CD4-positive, alpha-beta memory T cell (primary cell): ENCODE measurements around the gene MSH2. TPM values are rescaled to one million over a fixed set of nuclear protein-coding genes. Genes with fewer than 3 reads are reported as not detected.

ENCODE experiments used
- CTCF ChIA-PET: fragments of 350-600 bp; sonication (Branson Sonifier 250); formaldehyde crosslinking; loops from one replicate; lab custom pipeline; 2021; ENCODE audit warnings: inconsistent platforms; ENCODE audit not compliant: partially characterized antibody; lab: Charles Lee
- POLR2A ChIA-PET: fragments of 350-600 bp; sonication (Branson Sonifier 250); formaldehyde crosslinking; loops from one replicate; lab custom pipeline; 2021; ENCODE audit not compliant: partially characterized antibody; lab: Charles Lee
- DNase-seq, 5 donors: peaks; one replicate each; pipeline versions ENCODE4 v3.0.0 to v3.0.0-alpha.2; 2020 to 2022; ENCODE audit warnings: mixed read lengths in 1 of 5
- H3K27ac ChIP-seq: one replicate; pipeline ENCODE4 v1.7.0; 2013; ENCODE audit warnings: low read depth, low read length
- H3K27me3 ChIP-seq: 2 replicates; pipeline ENCODE4 v1.7.0; 2013; ENCODE audit warnings: mild to moderate bottlenecking, low read length, moderate library complexity; ENCODE audit not compliant: insufficient read depth
- H3K36me3 ChIP-seq: 2 replicates; pipeline ENCODE4 v1.7.0; 2013; ENCODE audit warnings: mild to moderate bottlenecking, low read length, moderate library complexity; ENCODE audit not compliant: insufficient read depth
- H3K4me1 ChIP-seq: 2 replicates; pipeline ENCODE4 v1.7.0; 2013; ENCODE audit warnings: mild to moderate bottlenecking, low read length, moderate library complexity; ENCODE audit not compliant: insufficient read depth
- H3K4me3 ChIP-seq, 2 donors: one replicate each; pipeline ENCODE4 v1.7.0; 2013; ENCODE audit warnings: low read length in 2 of 2, mild to moderate bottlenecking in 1 of 2
- H3K9me3 ChIP-seq, 2 donors: one replicate each; pipeline ENCODE4 v1.7.0; 2013; ENCODE audit warnings: low read length in 2 of 2, control low read depth in 1 of 2; ENCODE audit not compliant: control insufficient read depth in 1 of 2
- H3K27ac Mint-ChIP-seq, 7 donors: one replicate each; pipeline ENCODE4 v1.8.0; 2020 to 2021; ENCODE audit warnings: mixed read lengths in 7 of 7, mild to moderate bottlenecking in 6 of 7, inconsistent platforms in 3 of 7, moderate library complexity in 3 of 7
- H3K27me3 Mint-ChIP-seq, 2 donors: one replicate each; pipeline ENCODE4 v1.8.0; 2020 to 2021; ENCODE audit warnings: mixed read lengths in 2 of 2
- H3K36me3 Mint-ChIP-seq, 2 donors: one replicate each; pipeline ENCODE4 v1.8.0; 2020 to 2021; ENCODE audit warnings: mixed read lengths in 2 of 2, inconsistent platforms in 1 of 2, mild to moderate bottlenecking in 1 of 2
- H3K4me1 Mint-ChIP-seq, 4 donors: one replicate each; pipeline ENCODE4 v1.8.0; 2020 to 2021; ENCODE audit warnings: mixed read lengths in 4 of 4, mild to moderate bottlenecking in 1 of 4
- H3K4me3 Mint-ChIP-seq, 8 donors: one replicate each; pipeline ENCODE4 v1.8.0; 2020 to 2021; ENCODE audit warnings: mixed read lengths in 8 of 8, mild to moderate bottlenecking in 7 of 8, moderate library complexity in 6 of 8, inconsistent platforms in 3 of 8
- H3K9me3 Mint-ChIP-seq, 8 donors: one replicate each; pipeline ENCODE4 v1.8.0; 2020 to 2021; ENCODE audit warnings: mixed read lengths in 8 of 8, mild to moderate bottlenecking in 5 of 8, inconsistent platforms in 3 of 8, moderate library complexity in 1 of 8
- intact Hi-C: fragments of 100-400 bp; cut with micrococcal nuclease; formaldehyde crosslinking; loops from one replicate; pipeline ENCODE4 v1.15.1; 2023
- polyA plus RNA-seq, 2 donors: library from polyadenylated mRNA; unstranded; fragments of 300-500 nt; fragmentation: Illumina TruSeq; gene quantifications; one replicate each; pipeline ENCODE4 v1.2.3, GENCODE V29; 2021
- total RNA-seq, 2 experiments: library from RNA; stranded (reverse); gene quantifications; one replicate each; pipeline ENCODE4 v1.2.3, GENCODE V29; 2021

The MSH2 gene
- total and polyA plus RNA-seq, 4 experiments from 2014 or later: 26.1 to 30.5 (median 26.3) TPM

DNA sequence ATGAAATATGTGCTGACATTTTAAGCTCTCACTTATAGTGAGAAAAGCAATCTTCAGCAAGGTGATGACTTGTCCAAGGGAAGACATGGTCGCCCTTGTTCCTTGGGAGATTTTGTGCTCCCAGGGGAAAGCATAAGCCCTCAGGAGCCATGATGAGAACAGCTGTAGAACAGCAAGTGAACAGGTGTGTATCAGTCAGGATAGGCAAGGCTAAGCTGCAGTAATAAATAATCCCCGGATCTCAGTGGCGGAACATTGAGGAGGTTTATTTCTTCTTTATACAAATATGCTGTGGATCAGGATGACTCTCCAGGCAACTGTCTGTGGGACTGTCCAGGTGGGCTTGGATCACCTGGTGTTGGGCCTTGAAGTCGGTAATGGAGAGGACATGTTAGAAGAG lies 103.1 kb downstream of the MSH2 start:
- DNase-seq: no peak
- H3K4me3 Mint-ChIP-seq: no peak overlapping the region
- H3K36me3 Mint-ChIP-seq: peaks cover 0 to 16% of the 10 kb centered on the region in 2 donors
- POLR2A ChIA-PET: no interaction called here
- Histone ChIP-seq H3K36me3 (no peaks in the 10 kb centered on the region), H3K4me1 (no peaks in the 10 kb centered on the region), H3K27ac (no peak overlapping the region), H3K9me3 (peaks cover 0 to 2% of the 10 kb centered on the region in 2 donors), H3K4me3 (no peak overlapping the region), H3K27me3 (no peaks in the 10 kb centered on the region)
- intact Hi-C loops: no loop called here
- H3K9me3 Mint-ChIP-seq: peaks cover 2 to 31% (median 21%) of the 10 kb centered on the region in 8 donors
- CTCF ChIA-PET: no interaction called here
- peaks cover 0 to 3% of the 10 kb centered on the region in 2 donors for H3K27me3 Mint-ChIP-seq
- no peak overlapping the region for H3K27ac Mint-ChIP-seq
- H3K4me1 Mint-ChIP-seq: peaks cover 0 to 4% (median under 1%) of the 10 kb centered on the region in 4 donors

DNA sequence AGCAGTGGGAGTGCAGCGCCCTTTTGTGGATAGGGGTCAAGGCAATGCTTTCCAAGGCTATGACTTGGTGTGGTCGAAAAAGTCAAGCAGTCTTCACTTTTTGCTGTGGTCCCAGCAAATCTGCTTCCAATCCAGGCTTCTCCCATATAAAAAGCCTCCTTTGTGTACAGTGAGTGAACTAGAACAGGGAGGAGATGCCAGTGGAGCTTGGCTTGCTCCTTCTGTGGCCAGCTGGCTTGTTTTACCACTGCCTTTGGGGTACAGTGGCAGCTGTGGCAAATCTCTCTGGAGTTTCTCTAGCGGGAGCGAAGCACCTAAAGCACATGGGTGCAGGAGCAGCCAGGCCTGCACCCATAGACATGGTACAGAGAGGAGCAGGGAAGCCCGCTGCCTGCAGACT lies 103.5 kb downstream of the MSH2 start:
- Histone ChIP-seq H3K27ac (no peak overlapping the region), H3K4me3 (no peak overlapping the region), H3K36me3 (no peaks in the 10 kb centered on the region), H3K27me3 (no peaks in the 10 kb centered on the region), H3K9me3 (peaks cover 0 to 2% of the 10 kb centered on the region in 2 donors), H3K4me1 (no peaks in the 10 kb centered on the region)
- Mint-ChIP-seq H3K27ac (peak overlapping the region in 1 of 7 donors; percentile 47), H3K4me1 (peaks cover 0 to 4% (median under 1%) of the 10 kb centered on the region in 4 donors), H3K9me3 (peaks cover 2 to 31% (median 21%) of the 10 kb centered on the region in 8 donors), H3K27me3 (peaks cover 0 to 3% of the 10 kb centered on the region in 2 donors), H3K36me3 (peaks cover 0 to 16% of the 10 kb centered on the region in 2 donors), H3K4me3 (no peak overlapping the region)
- POLR2A ChIA-PET: no interaction called here
- no peak for DNase-seq
- CTCF ChIA-PET: no interaction called here
- intact Hi-C loops: no loop called here

DNA sequence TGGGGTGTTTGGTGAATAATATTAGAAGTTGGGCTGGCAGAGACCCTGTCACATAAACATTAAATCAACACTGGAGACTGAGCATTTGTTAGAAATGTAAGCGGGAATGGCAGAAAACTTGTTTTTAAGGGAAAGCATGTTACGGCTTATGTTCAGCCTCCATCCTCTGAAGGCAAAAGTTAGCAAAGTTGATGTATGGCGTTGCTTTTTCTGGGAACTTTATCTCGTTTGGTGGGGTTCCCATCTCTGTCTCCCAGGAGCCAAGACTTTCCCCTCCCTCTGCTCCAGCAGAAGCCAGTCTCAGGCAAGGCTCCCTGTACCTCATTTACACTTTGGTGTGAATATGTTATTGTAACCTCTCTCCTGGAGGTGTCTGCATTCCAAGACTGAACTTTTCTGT lies 105.1 kb downstream of the MSH2 start:
- no peak overlapping the region for H3K4me3 Mint-ChIP-seq
- Histone ChIP-seq H3K9me3 (peaks cover 0 to 2% of the 10 kb centered on the region in 2 donors), H3K27me3 (no peaks in the 10 kb centered on the region), H3K27ac (no peak overlapping the region), H3K36me3 (no peaks in the 10 kb centered on the region), H3K4me3 (no peak overlapping the region), H3K4me1 (no peaks in the 10 kb centered on the region)
- ChIA-PET POLR2A (no interaction called here), CTCF (no interaction called here)
- DNase-seq: no peak
- H3K27ac Mint-ChIP-seq: no peak overlapping the region
- peaks cover 2 to 27% (median 19%) of the 10 kb centered on the region in 8 donors for H3K9me3 Mint-ChIP-seq
- peaks cover 0 to 12% of the 10 kb centered on the region in 2 donors for H3K36me3 Mint-ChIP-seq
- peaks cover 0 to 3% of the 10 kb centered on the region in 2 donors for H3K27me3 Mint-ChIP-seq
- peaks cover 0 to 4% (median under 1%) of the 10 kb centered on the region in 4 donors for H3K4me1 Mint-ChIP-seq
- intact Hi-C loops: no loop called here

DNA sequence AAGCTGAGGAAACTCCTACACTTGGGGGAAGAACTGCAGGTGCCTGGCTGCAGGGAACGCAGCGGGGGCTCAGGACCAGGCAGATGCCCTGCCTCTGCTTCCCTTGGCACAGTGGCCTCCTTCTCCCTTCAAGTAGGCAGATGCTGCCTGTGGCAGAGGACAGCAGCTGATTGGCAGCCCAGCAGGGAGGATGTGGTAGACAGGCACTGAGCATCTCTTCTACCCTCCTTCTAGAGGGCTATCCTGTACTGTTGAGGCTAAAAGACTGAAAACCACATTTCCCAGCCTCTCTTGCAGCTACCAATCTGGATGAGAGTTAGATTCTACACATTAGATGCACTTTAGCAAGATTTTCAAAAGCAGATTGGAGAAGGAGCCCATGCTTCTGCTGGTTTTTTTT lies 105.7 kb downstream of the MSH2 start:
- CTCF ChIA-PET: no interaction called here

DNA sequence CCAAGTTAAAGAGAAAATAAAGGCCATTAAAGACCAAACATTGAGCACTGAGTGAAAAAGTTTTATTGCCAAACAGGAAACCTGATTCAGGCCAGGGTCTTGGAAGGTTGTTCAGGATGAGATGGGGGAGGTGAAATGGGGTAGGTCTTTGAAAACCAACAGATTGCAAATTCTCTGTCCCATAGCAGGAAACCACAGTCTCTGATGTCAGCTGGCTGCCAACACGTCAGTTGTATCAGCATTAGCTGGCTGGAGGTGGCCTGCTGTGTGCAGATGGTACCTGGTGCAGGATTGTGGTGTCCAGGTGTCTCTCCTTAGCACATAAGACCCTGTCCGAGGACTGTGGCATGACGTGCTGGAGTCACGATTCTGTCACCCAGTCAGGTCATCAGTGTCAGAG lies 106.3 kb downstream of the MSH2 start:
- ChIA-PET POLR2A (no interaction called here), CTCF (no interaction called here)
- Mint-ChIP-seq H3K27ac (peak overlapping the region in 1 of 7 donors; percentile 3), H3K9me3 (peaks cover 2 to 22% (median 17%) of the 10 kb centered on the region in 8 donors), H3K4me3 (no peak overlapping the region), H3K27me3 (peaks cover 0 to 3% of the 10 kb centered on the region in 2 donors), H3K4me1 (peaks cover 0 to 4% (median under 1%) of the 10 kb centered on the region in 4 donors), H3K36me3 (peaks cover 0 to 18% of the 10 kb centered on the region in 2 donors)
- Histone ChIP-seq H3K36me3 (no peaks in the 10 kb centered on the region), H3K9me3 (peaks cover 0 to 2% of the 10 kb centered on the region in 2 donors), H3K4me3 (no peak overlapping the region), H3K27ac (no peak overlapping the region), H3K27me3 (no peaks in the 10 kb centered on the region), H3K4me1 (no peaks in the 10 kb centered on the region)
- intact Hi-C loops: no loop called here
- no peak for DNase-seq

More for the DNA sequence above, 105.7 kb downstream of the MSH2 start:
- Mint-ChIP-seq H3K36me3 (peaks cover 0 to 17% of the 10 kb centered on the region in 2 donors), H3K4me3 (no peak overlapping the region), H3K4me1 (peaks cover 0 to 4% (median under 1%) of the 10 kb centered on the region in 4 donors), H3K27ac (no peak overlapping the region), H3K27me3 (peaks cover 0 to 3% of the 10 kb centered on the region in 2 donors), H3K9me3 (peaks cover 2 to 26% (median 19%) of the 10 kb centered on the region in 8 donors)
- Histone ChIP-seq H3K27me3 (no peaks in the 10 kb centered on the region), H3K27ac (no peak overlapping the region), H3K36me3 (no peaks in the 10 kb centered on the region), H3K4me1 (no peaks in the 10 kb centered on the region), H3K4me3 (no peak overlapping the region), H3K9me3 (peaks cover 0 to 2% of the 10 kb centered on the region in 2 donors)
- POLR2A ChIA-PET: no interaction called here
- DNase-seq: no peak
- intact Hi-C loops: no loop called here

DNA sequence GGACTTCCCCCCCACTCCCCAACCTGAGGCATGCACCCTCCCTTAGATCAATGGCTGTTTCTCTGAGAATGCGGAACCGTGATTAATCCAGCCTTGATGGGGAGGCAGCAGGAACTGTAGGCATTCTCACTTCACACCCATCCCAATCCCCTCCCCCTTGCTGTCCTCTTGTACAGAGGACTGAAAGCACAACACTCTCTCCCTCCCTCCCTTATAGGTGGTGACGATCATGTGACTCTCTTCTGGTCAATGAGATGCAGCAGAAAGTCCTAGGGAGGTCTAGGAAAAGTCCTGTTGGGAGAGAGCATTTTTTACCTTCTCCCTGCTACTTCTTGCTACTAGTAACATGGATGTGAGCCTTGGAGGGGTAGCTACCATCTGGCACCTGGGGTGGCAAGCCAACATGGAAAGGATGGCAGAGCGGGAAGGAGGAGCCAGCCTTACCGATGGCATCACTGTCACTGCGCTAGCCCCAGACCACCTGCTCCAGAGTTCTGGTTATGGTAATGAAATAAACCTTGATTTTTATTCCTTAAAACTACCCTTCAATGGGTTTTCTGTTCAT lies 106.9 kb downstream of the MSH2 start:
- H3K4me3 ChIP-seq: no peak overlapping the region
- ChIA-PET CTCF (no interaction called here), POLR2A (no interaction called here)
- no peaks in the 10 kb centered on the region for H3K27me3 ChIP-seq
- Mint-ChIP-seq H3K27me3 (peaks cover 0 to 3% of the 10 kb centered on the region in 2 donors), H3K36me3 (peaks cover 0 to 13% of the 10 kb centered on the region in 2 donors), H3K27ac (no peak overlapping the region), H3K9me3 (peaks cover 2 to 18% (median 11%) of the 10 kb centered on the region in 8 donors), H3K4me3 (no peak overlapping the region), H3K4me1 (peaks cover 0 to 4% (median under 1%) of the 10 kb centered on the region in 4 donors)
- no peaks in the 10 kb centered on the region for H3K36me3 ChIP-seq
- no peak overlapping the region for H3K27ac ChIP-seq
- no peak for DNase-seq
- intact Hi-C loops: no loop called here
- H3K4me1 ChIP-seq: no peaks in the 10 kb centered on the region
- H3K9me3 ChIP-seq: no peaks in the 10 kb centered on the region

DNA sequence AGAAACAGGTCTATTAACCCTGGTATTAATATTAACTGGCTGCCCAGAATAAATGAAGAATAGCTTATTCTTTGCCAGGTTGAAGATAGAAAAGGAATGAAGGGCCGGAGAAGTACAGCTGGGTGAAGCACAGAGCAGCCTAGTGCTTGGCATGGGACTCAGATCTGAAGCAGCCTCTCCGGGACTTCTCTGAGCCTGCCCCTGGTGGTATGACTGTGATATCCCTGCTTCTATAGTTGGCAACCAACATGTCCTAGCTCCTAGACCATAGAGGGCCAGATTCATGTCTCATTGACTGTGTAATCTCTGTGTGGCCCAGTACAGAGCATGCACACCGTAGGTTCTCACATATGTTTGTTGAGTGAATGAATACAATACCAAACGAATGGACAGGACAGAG lies 107.8 kb downstream of the MSH2 start:
- Mint-ChIP-seq H3K4me3 (no peak overlapping the region), H3K36me3 (peaks cover 0 to 7% of the 10 kb centered on the region in 2 donors), H3K4me1 (peaks cover 0 to 4% (median under 1%) of the 10 kb centered on the region in 4 donors), H3K9me3 (peaks cover 1 to 10% (median 4%) of the 10 kb centered on the region in 8 donors), H3K27ac (peak overlapping the region in 1 of 7 donors; percentile 41), H3K27me3 (peaks cover 0 to 3% of the 10 kb centered on the region in 2 donors)
- no peak overlapping the region for H3K4me3 ChIP-seq
- DNase-seq: no peak
- H3K4me1 ChIP-seq: no peaks in the 10 kb centered on the region
- ChIA-PET POLR2A (no interaction called here), CTCF (no interaction called here)
- intact Hi-C loops: no loop called here
- no peaks in the 10 kb centered on the region for H3K36me3 ChIP-seq
- no peaks in the 10 kb centered on the region for H3K27me3 ChIP-seq
- H3K27ac ChIP-seq: no peak overlapping the region
- H3K9me3 ChIP-seq: no peaks in the 10 kb centered on the region
